Fibroblast of villous mesenchyme (primary cell): ENCODE data around the gene VGLL4. TPM values are rescaled to one million over a fixed set of nuclear protein-coding genes. Genes with fewer than 3 reads are reported as not detected.
A peak's percentile ranks its signal among the peaks of the same experiment; 100 is the strongest.
"Not testable (repeated sequence)": the region's sequence is repeated elsewhere in the genome, so short reads cannot be mapped to it uniquely, and the experiment has no call there.

Source experiments
- DNase-seq: peaks from one replicate; pipeline ENCODE4 v3.0.0-alpha.2; 2010; ENCODE audit warnings: low read depth
- H3K4me3 ChIP-seq: 2 replicates; pipeline ENCODE4 v1.5.1; 2011; ENCODE audit warnings: low read depth, mild to moderate bottlenecking, low read length
- CTCF ChIP-seq: IDR thresholded peaks from 2 replicates; pipeline ENCODE4 v1.5.1; 2012; ENCODE audit warnings: low read depth, mild to moderate bottlenecking, low read length; ENCODE audit not compliant: insufficient read depth
- total RNA-seq: library from RNA; depleted of rRNA; stranded (reverse); fragments of >200 nt; gene quantifications from 2 replicates; pipeline ENCODE4 v1.2.3, GENCODE V29; 2012

The VGLL4 gene
- total RNA-seq, 1 donor, result 65.6 TPM

- H3K4me3 ChIP-seq, result peak overlapping the region; percentile 28
- no peak for TF ChIP-seq CTCF
- DNase-seq, result peak; percentile 98
Observed at GRCh38 chr3:11603628-11604027, 40.1 kb downstream of the VGLL4 start.

- DNase-seq, result no peak
- TF ChIP-seq CTCF, result no peak
- peak overlapping the region; percentile 28 for H3K4me3 ChIP-seq
Observed at GRCh38 chr3:11602886-11603527, 40.7 kb downstream of the VGLL4 start.

DNA sequence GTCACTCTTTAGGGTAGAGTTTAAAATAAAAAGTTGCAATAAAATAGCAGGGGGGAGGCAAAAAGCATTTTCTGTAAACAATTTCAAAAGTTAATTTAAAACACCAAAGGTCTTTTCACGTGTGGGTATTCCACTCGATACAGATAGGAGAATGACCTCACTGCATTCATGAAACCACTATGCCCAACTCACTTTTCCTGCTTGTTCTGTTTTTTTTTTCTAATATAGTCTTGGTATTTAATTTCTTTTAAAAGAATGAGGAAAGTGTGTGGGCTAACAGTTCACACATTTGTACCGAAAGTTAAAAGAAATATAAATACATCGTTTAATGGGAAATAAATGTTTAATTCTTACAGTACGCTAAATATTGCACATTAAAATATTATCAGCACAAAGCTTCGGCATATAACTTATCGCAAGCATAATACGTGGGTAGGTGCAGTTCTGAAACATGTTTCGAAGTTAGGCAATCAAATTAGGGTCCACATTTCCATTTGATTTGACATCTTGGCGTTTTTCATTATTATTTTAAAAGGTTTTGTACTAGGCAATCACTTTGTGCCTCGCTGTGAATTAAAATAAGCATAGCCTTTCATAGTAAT, 41.4 kb downstream of the VGLL4 start:
- no peak for TF ChIP-seq CTCF
- H3K4me3 ChIP-seq, result no peak overlapping the region
- DNase-seq, result no peak

- no peak overlapping the region for H3K4me3 ChIP-seq
- TF ChIP-seq CTCF, result no peak
- peak; percentile 59 for DNase-seq
Observed at GRCh38 chr3:11601446-11602238, 42.1 kb downstream of the VGLL4 start.

GRCh38 chr3:11600501-11601282, 43.0 kb downstream of the VGLL4 start:
- H3K4me3 ChIP-seq, result peak overlapping the region; percentile 28
- peak; percentile 99 for DNase-seq
- TF ChIP-seq CTCF, result no peak

DNA sequence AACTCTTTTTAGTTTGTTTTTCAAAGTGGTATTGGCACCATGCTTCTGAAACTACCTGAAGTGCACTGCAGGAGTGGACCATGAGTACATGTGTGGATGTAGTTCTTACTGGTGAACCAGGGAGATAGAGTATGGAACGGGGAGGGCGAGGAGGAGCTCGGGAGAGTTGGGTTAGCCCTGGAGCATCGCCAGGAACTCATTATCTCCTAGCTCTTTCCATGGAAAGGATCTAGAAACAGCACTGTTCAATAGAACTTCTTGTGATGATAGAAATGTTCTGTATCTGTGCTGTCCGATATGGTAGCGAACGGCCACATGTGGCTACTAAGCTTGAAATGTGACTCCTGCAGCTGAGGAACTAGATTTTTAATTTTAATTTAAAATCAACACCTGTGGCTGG, 47.3 kb downstream of the VGLL4 start:
- DNase-seq, result no peak

GRCh38 chr3:11595024-11595423, 48.7 kb downstream of the VGLL4 start:
- DNase-seq, H3K4me3 ChIP-seq: not testable (repeated sequence)

More for the DNA sequence above, 47.3 kb downstream of the VGLL4 start:
- TF ChIP-seq CTCF, result no peak
- no peak overlapping the region for H3K4me3 ChIP-seq
